Activated naive CD8-positive, alpha-beta T cell treated with anti-CD3 and anti-CD28 coated beads, Interleukin-2, amount 10 ng/mL, durations not matched to agents 7 days and 5 days (primary cell): ENCODE data around the gene UVRAG. TPM values are rescaled to one million over a fixed set of nuclear protein-coding genes. Genes with fewer than 3 reads are reported as not detected.
"Not testable (repeated sequence)": the region's sequence is repeated elsewhere in the genome, so short reads cannot be mapped to it uniquely, and the experiment has no call there.

Experiments used
- ATAC-seq: fragments of 150-1000 bp; cut with Tn5 transposase; one replicate; pipeline ENCODE4 v1.10.0; 2021; ENCODE audit warnings: low read depth, moderate library complexity
- POLR2A ChIA-PET: fragments of 350-600 bp; sonication (Branson Sonifier 250); formaldehyde crosslinking; loops from one replicate; lab custom pipeline; 2021; ENCODE audit warnings: antibody characterized with exemption; lab: Charles Lee
- DNase-seq: peaks from one replicate; pipeline ENCODE4 v3.0.0; 2021
- H3K27ac Mint-ChIP-seq: one replicate; pipeline ENCODE4 v1.8.0; 2022; ENCODE audit warnings: mild to moderate bottlenecking, mixed read lengths
- H3K27me3 Mint-ChIP-seq: one replicate; pipeline ENCODE4 v1.8.0; 2022; ENCODE audit warnings: mild to moderate bottlenecking, moderate library complexity, mixed read lengths
- H3K36me3 Mint-ChIP-seq: one replicate; pipeline ENCODE4 v1.8.0; 2021; ENCODE audit warnings: mild to moderate bottlenecking, mixed read lengths
- H3K4me1 Mint-ChIP-seq: one replicate; pipeline ENCODE4 v1.8.0; 2021; ENCODE audit warnings: mixed read lengths
- H3K4me3 Mint-ChIP-seq: one replicate; pipeline ENCODE4 v1.8.0; 2022; ENCODE audit warnings: mild to moderate bottlenecking, moderate library complexity, mixed read lengths
- H3K9me3 Mint-ChIP-seq: one replicate; pipeline ENCODE4 v1.8.0; 2021; ENCODE audit warnings: mixed read lengths
- total RNA-seq, 2 experiments: library from RNA; stranded (reverse); gene quantifications; one replicate each; pipeline ENCODE4 v1.2.3, GENCODE V29; 2021

The UVRAG gene
- total RNA-seq, 2 experiments from 2014 or later = 22.3 to 22.6 TPM

DNA sequence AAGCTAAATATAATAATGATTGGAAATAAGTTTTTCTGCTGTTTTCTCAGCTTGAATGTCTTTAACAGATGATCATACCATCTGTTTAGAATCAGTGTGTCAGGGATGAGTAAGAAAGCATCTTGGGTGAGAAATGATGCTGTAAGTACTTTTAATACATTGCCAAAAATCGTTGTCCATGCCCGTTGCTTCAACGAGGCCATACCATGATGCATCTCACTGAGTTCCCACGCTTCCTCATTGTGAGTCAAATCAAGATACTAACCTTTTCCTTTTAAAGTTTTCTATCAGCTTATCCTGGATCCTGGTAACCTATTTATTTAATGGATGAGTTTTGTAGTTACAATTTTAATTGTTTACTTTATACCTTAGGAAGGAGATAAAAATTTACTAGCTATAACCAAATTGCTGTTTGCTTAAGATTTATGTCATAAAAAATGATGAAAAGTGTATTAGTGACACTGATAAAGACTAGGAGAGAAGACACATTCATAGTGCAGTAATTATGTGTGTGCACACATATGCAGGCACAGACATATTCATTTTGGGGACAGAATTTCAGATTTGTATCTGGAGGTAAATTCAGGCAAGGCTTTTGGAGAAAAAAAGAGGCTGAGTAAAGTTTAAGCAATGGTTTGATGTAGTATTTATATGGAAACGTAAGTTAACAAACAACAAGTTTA lies 154.8 kb downstream of the UVRAG start:
- peaks cover 21% of the 10 kb centered on the region for H3K36me3 Mint-ChIP-seq
- H3K9me3 Mint-ChIP-seq = peaks cover 11% of the 10 kb centered on the region
- H3K27me3 Mint-ChIP-seq = no peaks in the 10 kb centered on the region
- peaks cover 4% of the 10 kb centered on the region for H3K4me1 Mint-ChIP-seq
- POLR2A ChIA-PET = no interaction called here
- DNase-seq (no peak), ATAC-seq (no peak)
- H3K27ac Mint-ChIP-seq = no peak overlapping the region
- H3K4me3 Mint-ChIP-seq = no peak overlapping the region

DNA sequence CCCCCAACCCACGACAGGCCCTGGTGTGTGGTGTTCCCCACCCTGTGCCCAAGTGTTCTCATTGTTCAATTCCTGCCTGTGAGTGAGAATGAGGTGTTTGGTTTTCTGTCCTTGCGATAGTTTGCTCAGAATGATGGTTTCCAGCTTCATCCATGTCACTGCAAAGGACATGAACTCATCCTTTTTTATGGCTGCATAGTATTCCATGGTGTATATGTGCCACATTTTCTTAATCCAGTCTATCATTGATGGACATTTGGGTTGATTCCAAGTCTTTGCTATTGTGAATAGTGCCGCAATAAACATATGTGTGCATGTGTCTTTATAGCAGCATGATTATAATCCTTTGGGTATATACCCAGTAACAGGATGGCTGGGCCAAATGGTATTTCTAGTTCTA lies 158.7 kb downstream of the UVRAG start:
- ATAC-seq, H3K27me3 Mint-ChIP-seq, POLR2A ChIA-PET, H3K4me3 Mint-ChIP-seq, DNase-seq, H3K4me1 Mint-ChIP-seq, H3K27ac Mint-ChIP-seq: not testable (repeated sequence)
- peaks cover 30% of the 10 kb centered on the region for H3K36me3 Mint-ChIP-seq
- peaks cover 12% of the 10 kb centered on the region for H3K9me3 Mint-ChIP-seq

DNA sequence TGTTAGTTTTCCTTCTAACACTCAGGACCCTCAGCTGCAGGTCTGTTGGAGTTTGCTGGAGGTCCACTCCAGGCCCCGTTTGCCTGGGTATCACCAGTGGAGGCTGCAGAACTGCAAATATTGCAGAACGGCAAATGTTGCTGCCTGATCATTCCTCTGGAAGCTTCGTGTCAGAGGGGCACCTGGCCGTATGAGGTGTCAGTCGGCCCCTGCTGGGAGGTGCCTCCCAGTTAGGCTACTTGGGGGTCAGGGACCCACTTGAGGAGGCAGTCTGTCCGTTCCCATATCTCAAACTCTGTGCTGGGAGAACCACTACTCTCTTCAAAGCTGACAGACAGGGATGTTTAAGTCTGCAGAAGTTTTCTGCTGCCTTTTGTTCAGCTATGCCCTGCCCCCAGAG lies 164.1 kb downstream of the UVRAG start:
- H3K9me3 Mint-ChIP-seq, ATAC-seq, DNase-seq, H3K27ac Mint-ChIP-seq, H3K4me1 Mint-ChIP-seq, H3K4me3 Mint-ChIP-seq, H3K27me3 Mint-ChIP-seq, POLR2A ChIA-PET: not testable (repeated sequence)
- H3K36me3 Mint-ChIP-seq = peaks cover 25% of the 10 kb centered on the region

DNA sequence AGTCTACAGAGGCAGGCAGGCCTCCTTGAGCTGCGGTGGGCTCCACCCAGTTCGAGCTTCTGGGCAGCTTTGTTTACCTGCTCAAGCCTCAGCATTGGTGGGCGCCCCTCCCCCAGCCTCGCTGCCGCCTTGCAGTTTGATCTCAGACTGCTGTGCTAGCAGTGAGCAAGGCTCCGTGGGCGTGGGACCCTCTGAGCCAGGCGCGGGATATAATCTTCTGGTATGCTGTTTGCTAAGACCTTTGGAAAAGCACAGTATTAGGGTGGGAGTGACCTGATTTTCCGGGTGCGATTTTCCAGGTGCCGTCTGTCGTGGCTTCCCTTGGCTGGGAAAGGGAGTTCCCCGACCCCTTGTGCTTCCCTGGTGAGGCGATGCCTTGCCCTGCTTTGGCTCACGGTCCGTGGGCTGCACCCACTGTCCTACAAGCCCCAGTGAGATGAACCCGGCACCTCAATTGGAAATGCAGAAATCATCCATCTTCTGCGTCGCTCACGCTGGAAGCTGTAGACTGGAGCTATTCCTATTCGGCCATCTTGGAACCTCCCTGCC lies 164.5 kb downstream of the UVRAG start:
- H3K4me1 Mint-ChIP-seq, H3K27me3 Mint-ChIP-seq, ATAC-seq, H3K27ac Mint-ChIP-seq, H3K9me3 Mint-ChIP-seq, H3K4me3 Mint-ChIP-seq, POLR2A ChIA-PET, DNase-seq: not testable (repeated sequence)
- H3K36me3 Mint-ChIP-seq = peaks cover 29% of the 10 kb centered on the region

DNA sequence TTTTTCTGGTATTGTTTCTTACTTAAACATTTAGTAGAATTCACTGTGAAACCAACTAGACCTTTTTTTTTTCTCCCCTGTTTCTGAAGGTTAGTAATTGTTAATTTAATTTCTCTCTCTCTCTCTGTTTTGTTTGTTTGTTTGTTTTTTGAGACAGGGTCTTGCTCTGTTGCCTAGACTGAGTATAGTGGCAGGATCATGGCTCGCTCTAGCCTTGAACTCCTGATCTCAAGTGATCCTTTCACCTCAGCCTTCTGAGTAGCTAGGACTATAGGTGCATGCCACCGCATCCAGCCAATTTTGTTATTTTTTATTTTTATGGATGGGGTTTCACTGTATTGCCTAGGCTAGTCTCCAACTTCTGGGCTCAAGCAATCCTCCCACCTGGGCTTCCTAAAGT lies 165.0 kb downstream of the UVRAG start:
- peaks cover 3% of the 10 kb centered on the region for H3K4me1 Mint-ChIP-seq
- H3K36me3 Mint-ChIP-seq = peaks cover 30% of the 10 kb centered on the region
- no peak for DNase-seq
- no peak for ATAC-seq
- no peaks in the 10 kb centered on the region for H3K9me3 Mint-ChIP-seq
- no peak overlapping the region for H3K4me3 Mint-ChIP-seq
- no peak overlapping the region for H3K27ac Mint-ChIP-seq
- POLR2A ChIA-PET = no interaction called here
- H3K27me3 Mint-ChIP-seq = no peaks in the 10 kb centered on the region

DNA sequence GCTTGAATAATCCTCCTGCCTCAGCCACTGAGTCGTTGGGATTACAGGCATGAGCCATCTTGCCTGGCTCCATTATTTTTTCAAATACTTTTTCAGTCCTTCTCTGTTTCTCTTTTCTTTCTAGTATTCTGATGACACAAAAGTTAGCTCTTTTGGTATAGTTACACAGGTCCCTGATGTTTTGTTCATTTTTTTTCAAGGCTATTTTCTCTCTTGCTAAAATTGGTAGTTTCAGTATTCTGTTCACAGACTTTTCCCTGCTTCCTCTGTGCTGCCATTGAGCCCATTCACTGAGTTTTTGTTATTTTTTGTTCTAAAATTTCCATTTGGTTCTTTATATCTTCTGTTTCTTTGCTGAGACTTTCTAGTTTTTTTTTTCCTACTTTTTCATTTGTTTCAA lies 166.5 kb downstream of the UVRAG start:
- no peak for DNase-seq
- no peak for ATAC-seq
- H3K9me3 Mint-ChIP-seq = no peaks in the 10 kb centered on the region
- H3K27ac Mint-ChIP-seq = no peak overlapping the region
- no peak overlapping the region for H3K4me3 Mint-ChIP-seq
- POLR2A ChIA-PET = no interaction called here
- H3K4me1 Mint-ChIP-seq = peaks cover 3% of the 10 kb centered on the region
- H3K36me3 Mint-ChIP-seq = peaks cover 23% of the 10 kb centered on the region
- no peaks in the 10 kb centered on the region for H3K27me3 Mint-ChIP-seq

DNA sequence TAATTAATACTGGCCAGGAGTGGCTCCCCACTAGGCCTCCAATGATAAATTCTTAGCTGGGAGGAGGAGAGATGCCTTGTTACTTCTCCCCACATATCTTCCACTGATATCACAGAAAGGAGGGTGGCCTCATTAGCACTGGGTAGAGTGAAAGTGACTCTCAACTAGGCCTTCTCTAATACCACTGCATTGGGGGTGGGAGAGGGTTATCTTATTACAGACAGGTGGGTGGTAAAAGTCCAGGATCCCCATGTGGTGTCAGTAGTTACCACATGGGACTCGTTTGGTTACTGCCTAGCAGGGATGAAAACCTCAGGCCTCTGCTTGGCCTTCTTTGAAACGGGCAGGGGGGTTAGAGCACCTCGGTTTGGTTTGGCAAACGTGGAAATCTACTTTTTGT lies 167.3 kb downstream of the UVRAG start:
- H3K4me3 Mint-ChIP-seq = no peak overlapping the region
- H3K27ac Mint-ChIP-seq = no peak overlapping the region
- POLR2A ChIA-PET = no interaction called here
- H3K27me3 Mint-ChIP-seq = no peaks in the 10 kb centered on the region
- H3K9me3 Mint-ChIP-seq = no peaks in the 10 kb centered on the region
- ATAC-seq (no peak), DNase-seq (no peak)
- peaks cover 3% of the 10 kb centered on the region for H3K4me1 Mint-ChIP-seq
- H3K36me3 Mint-ChIP-seq = peaks cover 21% of the 10 kb centered on the region

DNA sequence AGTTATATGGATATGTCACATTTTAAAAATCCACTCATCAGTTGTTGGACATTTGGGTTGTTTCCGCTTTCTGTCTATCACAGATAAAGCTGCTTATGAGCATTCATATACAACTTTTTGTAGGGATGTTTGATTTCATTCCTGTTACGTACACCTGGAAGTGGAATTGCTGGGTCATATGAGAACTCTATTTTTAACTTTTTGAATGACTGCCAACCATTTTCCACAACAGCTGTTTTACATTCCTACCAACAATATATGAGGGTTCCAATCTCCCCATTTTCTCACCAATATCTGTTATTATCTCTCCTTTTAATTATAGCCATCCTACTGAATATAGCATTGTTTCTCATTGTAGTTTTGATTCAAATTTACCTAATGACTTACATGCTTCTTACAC lies 172.0 kb downstream of the UVRAG start:
- Mint-ChIP-seq H3K4me3 (no peak overlapping the region), H3K9me3 (peaks cover 2% of the 10 kb centered on the region), H3K36me3 (peaks cover 28% of the 10 kb centered on the region), H3K27ac (no peak overlapping the region), H3K4me1 (peaks cover 9% of the 10 kb centered on the region), H3K27me3 (no peaks in the 10 kb centered on the region)
- no peak for ATAC-seq
- DNase-seq = no peak
- POLR2A ChIA-PET = no interaction called here

DNA sequence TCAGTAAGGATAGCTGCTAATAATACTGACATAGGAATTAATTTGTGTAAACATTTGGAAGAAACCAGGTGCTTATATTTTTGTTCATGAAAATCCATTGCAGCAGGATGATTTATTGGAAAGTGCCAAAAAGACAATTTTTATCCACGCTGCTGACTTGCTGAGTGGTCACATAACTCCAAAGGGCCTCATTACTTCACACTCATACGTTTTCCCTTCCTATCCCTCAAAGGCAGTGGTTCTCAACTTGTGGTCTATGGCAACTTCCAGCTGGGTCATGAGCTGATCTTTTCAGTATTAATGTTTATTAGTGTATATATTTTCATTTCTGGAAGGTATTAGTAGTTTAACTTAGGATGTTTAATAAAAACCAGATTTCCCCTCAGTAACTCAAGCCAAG lies 178.1 kb downstream of the UVRAG start:
- peaks cover 29% of the 10 kb centered on the region for H3K36me3 Mint-ChIP-seq
- no peak overlapping the region for H3K4me3 Mint-ChIP-seq
- DNase-seq (no peak), ATAC-seq (no peak)
- H3K27me3 Mint-ChIP-seq = no peaks in the 10 kb centered on the region
- peaks cover 2% of the 10 kb centered on the region for H3K9me3 Mint-ChIP-seq
- POLR2A ChIA-PET = no interaction called here
- H3K27ac Mint-ChIP-seq = no peak overlapping the region
- peaks cover 8% of the 10 kb centered on the region for H3K4me1 Mint-ChIP-seq

DNA sequence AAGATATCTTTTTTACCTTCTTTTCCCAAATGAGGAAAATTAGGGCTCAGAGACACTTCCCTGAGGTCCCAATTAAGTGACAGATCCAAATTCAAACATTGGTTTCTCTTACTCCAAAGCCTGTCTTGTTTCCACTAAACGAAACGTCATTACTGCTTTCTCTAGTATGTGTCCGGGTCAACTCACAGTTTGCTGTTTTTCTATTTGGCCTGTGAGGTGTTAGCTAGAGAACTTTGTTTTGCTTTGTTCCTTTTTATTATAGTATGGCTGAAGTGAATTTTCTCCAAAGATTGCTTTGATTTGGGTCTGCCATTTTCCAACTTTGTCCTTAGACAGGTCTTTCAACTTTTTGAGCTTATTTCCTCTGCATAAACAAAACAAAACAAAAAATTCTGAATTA lies 179.6 kb downstream of the UVRAG start:
- POLR2A ChIA-PET = no interaction called here
- H3K9me3 Mint-ChIP-seq = peaks cover 2% of the 10 kb centered on the region
- no peaks in the 10 kb centered on the region for H3K27me3 Mint-ChIP-seq
- DNase-seq (no peak), ATAC-seq (no peak)
- H3K36me3 Mint-ChIP-seq = peaks cover 27% of the 10 kb centered on the region
- no peak overlapping the region for H3K27ac Mint-ChIP-seq
- H3K4me3 Mint-ChIP-seq = no peak overlapping the region
- peaks cover 6% of the 10 kb centered on the region for H3K4me1 Mint-ChIP-seq

DNA sequence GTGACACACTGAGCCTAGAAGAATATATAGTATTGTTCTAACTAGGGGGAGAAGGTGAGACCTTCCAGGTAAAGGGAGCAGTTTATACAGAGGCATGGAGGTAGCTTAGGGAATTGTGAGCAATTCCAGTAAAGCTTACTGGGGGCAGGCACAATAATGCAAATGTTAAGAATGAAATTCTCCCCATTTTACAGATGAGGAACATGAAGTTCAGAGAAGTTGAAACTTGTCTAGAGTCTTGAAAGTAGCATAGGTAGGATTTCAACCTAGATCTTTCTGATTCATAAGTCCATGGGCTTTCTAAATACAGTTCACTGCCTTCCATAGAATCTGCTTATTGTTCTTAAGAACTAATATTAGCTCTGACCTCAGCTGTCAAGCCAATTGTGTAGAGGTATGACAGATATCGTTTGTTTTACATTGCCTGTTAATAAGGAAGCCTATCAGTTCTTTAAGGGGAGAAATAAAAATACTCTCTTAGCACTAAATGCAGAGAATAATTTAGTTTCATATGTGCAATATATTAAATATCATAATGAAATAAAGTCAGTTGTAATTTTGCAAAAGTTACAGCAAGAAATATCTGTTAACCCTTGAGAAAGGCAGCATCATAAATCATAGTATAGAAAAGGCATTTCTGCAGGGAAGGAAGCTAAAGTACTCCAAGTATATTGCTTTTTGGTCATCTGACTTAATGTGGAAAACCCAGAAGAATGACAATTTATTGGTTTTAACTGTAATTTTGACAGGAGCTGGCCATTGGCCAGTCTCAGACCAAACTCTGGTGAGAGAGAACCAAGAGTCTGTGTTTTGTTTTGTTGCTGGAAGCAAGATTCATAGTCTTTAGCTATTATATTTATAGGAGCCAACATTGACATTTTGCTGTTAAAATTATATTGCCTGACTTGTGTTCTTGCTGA lies 181.8 kb downstream of the UVRAG start:
- POLR2A ChIA-PET = no interaction called here
- DNase-seq (no peak), ATAC-seq (no peak)
- H3K9me3 Mint-ChIP-seq = peaks cover 11% of the 10 kb centered on the region
- peaks cover 38% of the 10 kb centered on the region for H3K36me3 Mint-ChIP-seq
- H3K4me3 Mint-ChIP-seq = no peak overlapping the region
- no peaks in the 10 kb centered on the region for H3K27me3 Mint-ChIP-seq
- peaks cover 1% of the 10 kb centered on the region for H3K4me1 Mint-ChIP-seq
- no peak overlapping the region for H3K27ac Mint-ChIP-seq

DNA sequence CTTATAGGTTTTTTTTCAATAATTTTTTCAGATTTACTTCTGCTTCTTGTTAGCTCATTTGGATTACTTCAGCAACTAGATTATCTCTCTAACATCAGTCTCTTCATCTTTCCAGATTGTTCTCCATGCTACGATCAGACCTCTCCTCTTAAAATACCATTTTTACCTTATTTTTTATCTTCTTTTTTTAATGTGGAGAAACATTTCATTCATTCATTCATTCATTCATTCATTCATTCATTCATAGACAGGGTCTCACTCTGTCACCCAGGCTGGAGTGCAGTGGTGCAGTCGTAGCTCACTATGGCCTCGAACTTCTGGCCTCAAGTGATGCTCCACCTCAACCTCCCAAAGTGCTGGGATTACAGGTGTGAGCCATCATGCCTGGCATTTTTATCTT lies 189.4 kb downstream of the UVRAG start:
- H3K27ac Mint-ChIP-seq = no peak overlapping the region
- H3K4me3 Mint-ChIP-seq = no peak overlapping the region
- POLR2A ChIA-PET = no interaction called here
- no peaks in the 10 kb centered on the region for H3K27me3 Mint-ChIP-seq
- peaks cover 1% of the 10 kb centered on the region for H3K4me1 Mint-ChIP-seq
- peaks cover 44% of the 10 kb centered on the region for H3K36me3 Mint-ChIP-seq
- DNase-seq (no peak), ATAC-seq (no peak)
- peaks cover 9% of the 10 kb centered on the region for H3K9me3 Mint-ChIP-seq

DNA sequence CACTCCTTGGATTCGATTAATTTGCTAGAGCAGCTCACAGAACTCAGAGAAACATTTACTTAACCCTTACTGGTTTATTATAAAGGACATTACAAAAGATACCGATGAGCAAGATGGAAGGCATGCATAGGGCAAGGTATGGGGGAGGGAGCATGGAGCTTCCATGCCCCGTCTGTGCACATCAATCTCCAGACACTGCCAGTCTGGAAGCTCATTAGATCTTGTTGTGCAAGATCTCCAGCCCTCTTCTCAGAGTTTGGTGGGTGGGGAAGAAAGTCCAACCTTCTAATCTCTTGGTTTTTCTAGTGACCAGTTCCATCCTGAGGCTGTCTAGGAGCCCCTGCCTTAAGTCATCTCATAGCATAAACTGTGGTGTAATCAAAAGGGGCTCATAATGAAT lies 190.7 kb downstream of the UVRAG start:
- Mint-ChIP-seq H3K9me3 (peaks cover 8% of the 10 kb centered on the region), H3K4me1 (no peaks in the 10 kb centered on the region), H3K27me3 (no peaks in the 10 kb centered on the region), H3K27ac (no peak overlapping the region), H3K36me3 (peaks cover 48% of the 10 kb centered on the region), H3K4me3 (no peak overlapping the region)
- ATAC-seq = no peak
- DNase-seq = no peak
- POLR2A ChIA-PET = no interaction called here

DNA sequence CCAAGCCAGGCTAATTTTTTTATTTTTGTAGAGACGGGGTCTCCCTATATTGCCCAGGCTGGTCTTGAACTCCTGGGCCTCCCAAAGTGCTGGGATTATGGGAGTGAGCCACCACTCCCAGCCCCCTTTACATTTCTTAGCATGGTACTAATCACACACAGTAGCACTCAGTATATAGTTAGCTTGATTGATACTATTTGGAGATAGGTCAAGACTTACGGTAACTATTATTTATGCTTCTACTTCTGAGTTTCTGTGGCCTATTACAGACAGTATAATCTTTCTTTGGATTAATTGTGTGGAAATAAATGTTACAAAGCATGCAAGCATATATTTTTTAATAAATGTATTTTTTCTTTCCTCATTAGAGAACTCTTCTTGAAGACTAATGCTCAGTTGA lies 192.2 kb downstream of the UVRAG start:
- ATAC-seq (no peak), DNase-seq (no peak)
- no peaks in the 10 kb centered on the region for H3K9me3 Mint-ChIP-seq
- H3K36me3 Mint-ChIP-seq = peaks cover 48% of the 10 kb centered on the region
- POLR2A ChIA-PET = no interaction called here
- H3K4me3 Mint-ChIP-seq = no peak overlapping the region
- H3K27me3 Mint-ChIP-seq = no peaks in the 10 kb centered on the region
- H3K27ac Mint-ChIP-seq = no peak overlapping the region
- H3K4me1 Mint-ChIP-seq = no peaks in the 10 kb centered on the region
